A549 (cell line): ENCODE results near the gene RERE. TPM values are rescaled to one million over a fixed set of nuclear protein-coding genes. Genes with fewer than 3 reads are reported as not detected.

ENCODE experiments used
- ATAC-seq, 2 experiments: fragments of 200-7000 bp in 1 of 2; fragments of >200 bp in 1 of 2; cut with Nextera tagmentation in 1 of 2; cut with Tn5 transposase in 1 of 2; 3 replicates each; pipeline versions ENCODE4 v1.8.0 to v1.9.1; 2018 to 2020; ENCODE audit warnings: mild to moderate bottlenecking in 1 of 2, moderate library complexity in 1 of 2
- CTCF ChIA-PET: fragments of 300-600 bp; sonication (Branson Sonifier 250); formaldehyde crosslinking; extraction: SDS; loops from one replicate; lab custom pipeline; 2021; ENCODE audit warnings: antibody characterized with exemption, inconsistent platforms; lab: Yijun Ruan, JAX
- POLR2A ChIA-PET: fragments of 350-600 bp; formaldehyde crosslinking; extraction: SDS; loops from one replicate; lab custom pipeline; 2021; ENCODE audit warnings: antibody characterized with exemption, inconsistent platforms; lab: Yijun Ruan, JAX
- DNase-seq, 2 experiments: peaks; one replicate each; pipeline versions ENCODE4 v3.0.0 to v3.0.0-alpha.2; 2011 to 2016; ENCODE audit warnings: low read depth in 1 of 2, low spot score in 1 of 2
- FAIRE-seq: peaks from 2 replicates; lab custom pipeline; 2011; peaks lifted over from hg19 to GRCh38; lab: Jason Lieb, UNC
- H3K27ac ChIP-seq, 2 experiments: fragments of >200 bp; sonication (Bioruptor Twin); formaldehyde crosslinking; 3 replicates each; pipeline ENCODE4 v1.5.1; 2016 to 2017
- H3K4me1 ChIP-seq: fragments of >200 bp; sonication (Bioruptor Twin); formaldehyde crosslinking; 3 replicates; pipeline ENCODE4 v1.6.1; 2016
- H3K4me2 ChIP-seq: fragments of >200 bp; sonication (Bioruptor Twin); formaldehyde crosslinking; 3 replicates; pipeline ENCODE4 v1.6.1; 2016
- H3K4me3 ChIP-seq: fragments of >200 bp; sonication (Bioruptor Twin); formaldehyde crosslinking; 3 replicates; pipeline ENCODE4 v1.5.1; 2016
- H3K9me3 ChIP-seq: fragments of >200 bp; sonication (Bioruptor Twin); formaldehyde crosslinking; 3 replicates; pipeline ENCODE4 v1.6.1; 2016
- CBX2 ChIP-seq: fragments of 200-600 bp; sonication (generic); IDR thresholded peaks from 2 replicates; pipeline ENCODE4 v1.6.1; 2016; ENCODE audit warnings: low read depth, mild to moderate bottlenecking, borderline replicate concordance
- CBX8 ChIP-seq: fragments of 200-600 bp; sonication (generic); IDR thresholded peaks from 2 replicates; pipeline ENCODE4 v1.6.1; 2016
- CHD4 ChIP-seq: fragments of 200-600 bp; sonication (generic); IDR thresholded peaks from 2 replicates; pipeline ENCODE4 v1.6.1; 2016; ENCODE audit warnings: antibody characterized with exemption, mild to moderate bottlenecking, borderline replicate concordance
- FOXS1 ChIP-seq: fragments of 250-450 bp; sonication (Bioruptor Pico); IDR thresholded peaks from 2 replicates; pipeline ENCODE4 v1.5.0; 2020; ENCODE audit warnings: mild to moderate bottlenecking, moderate library complexity
- HDAC2 ChIP-seq: fragments of 200-600 bp; sonication (generic); IDR thresholded peaks from 2 replicates; pipeline ENCODE4 v1.6.1; 2016
- HOXB13 ChIP-seq: fragments of 250-450 bp; sonication (Bioruptor Pico); IDR thresholded peaks from 2 replicates; pipeline ENCODE4 v1.5.0; 2020; ENCODE audit warnings: low read depth, mild to moderate bottlenecking, moderate library complexity
- JUN ChIP-seq, 2 experiments: fragments of >200 bp; sonication (Bioruptor Twin); formaldehyde crosslinking; IDR thresholded peaks; 2 replicates in 1 of 2; 3 replicates in 1 of 2; pipeline ENCODE4 v1.6.1; 2016 to 2017
- MAFK ChIP-seq: fragments of 450-650 bp; IDR thresholded peaks from 2 replicates; pipeline ENCODE4 v1.6.1; 2014; ENCODE audit not compliant: partially characterized antibody
- NFE2L2 ChIP-seq: fragments of 150-350 bp; conservative IDR thresholded peaks from 2 replicates; pipeline ENCODE4 v1.6.1; 2014; ENCODE audit warnings: low read length
- NPAS2 ChIP-seq: fragments of 250-450 bp; sonication (Bioruptor Pico); IDR thresholded peaks from 2 replicates; pipeline ENCODE4 v1.8.0; 2022; ENCODE audit warnings: mild to moderate bottlenecking, moderate library complexity, borderline replicate concordance
- PBX3 ChIP-seq: IDR thresholded peaks from 2 replicates; pipeline ENCODE4 v1.6.1; 2012
- PHF8 ChIP-seq: fragments of 200-600 bp; sonication (generic); IDR thresholded peaks from 2 replicates; pipeline ENCODE4 v1.6.1; 2016; ENCODE audit warnings: low read depth, mild to moderate bottlenecking, antibody characterized with exemption, moderate library complexity, borderline replicate concordance
- POLR2A ChIP-seq: IDR thresholded peaks from 2 replicates; pipeline ENCODE4 v1.6.1; 2012; ENCODE audit warnings: mild to moderate bottlenecking, low read length
- RAD21 ChIP-seq, 2 experiments: fragments of >200 bp in 1 of 2; sonication (Bioruptor Twin) in 1 of 2; formaldehyde crosslinking in 1 of 2; IDR thresholded peaks in 1 of 2; conservative IDR thresholded peaks in 1 of 2; 2 replicates in 1 of 2; 3 replicates in 1 of 2; pipeline ENCODE4 v1.6.1; 2012 to 2018; ENCODE audit warnings: inconsistent platforms in 1 of 2
- TFCP2L1 ChIP-seq: fragments of 250-450 bp; sonication (Bioruptor Pico); IDR thresholded peaks from 2 replicates; pipeline ENCODE4 v1.5.0; 2021; ENCODE audit warnings: mild to moderate bottlenecking
- ZC3H11A ChIP-seq: fragments of 450-650 bp; IDR thresholded peaks from 2 replicates; pipeline ENCODE4 v1.6.1; 2014; ENCODE audit warnings: antibody characterized with exemption, mild to moderate bottlenecking
- ZFP36 ChIP-seq: fragments of 450-650 bp; IDR thresholded peaks from 2 replicates; pipeline ENCODE4 v1.6.1; 2014; ENCODE audit warnings: borderline replicate concordance; ENCODE audit not compliant: partially characterized antibody
- WGBS: methylation state at CpG from one replicate; pipeline ENCODE4 v1.1.6; 2017; ENCODE audit errors: missing lambda C conversion rate; 5-methylcytosine and 5-hydroxymethylcytosine counted together
- polyA plus RNA-seq, 4 experiments: library from polyadenylated mRNA; depleted of rRNA in 3 of 4; stranded (reverse); fragments of >200 nt; fragmentation: RNase III in 1 of 4; extraction: RNeasy Plus Mini Kit Qiagen cat#74134 plus additional on column Dnase treatment in 1 of 4; gene quantifications; 2 replicates in 3 of 4; 3 replicates in 1 of 4; pipeline ENCODE4 v1.2.3, GENCODE V29; 2011 to 2017
- TF ChIP-seq, protein P1 (sequence below): fragments of 150-350 bp; IDR thresholded peaks from 2 replicates; pipeline ENCODE4 v1.6.1; 2014; ENCODE audit warnings: low read depth, mild to moderate bottlenecking, low read length
- TF ChIP-seq, protein P2 (sequence below): fragments of >200 bp; sonication (Bioruptor Twin); formaldehyde crosslinking; IDR thresholded peaks from 3 replicates; pipeline ENCODE4 v1.5.1; 2016
- TF ChIP-seq, protein P3 (sequence below): IDR thresholded peaks from 2 replicates; pipeline ENCODE4 v1.6.1; 2012

RERE gene
- polyA plus RNA-seq, 2 of the 4 experiments (the other 2 are of a cell fraction): 12.6 to 28.6 TPM

DNA sequence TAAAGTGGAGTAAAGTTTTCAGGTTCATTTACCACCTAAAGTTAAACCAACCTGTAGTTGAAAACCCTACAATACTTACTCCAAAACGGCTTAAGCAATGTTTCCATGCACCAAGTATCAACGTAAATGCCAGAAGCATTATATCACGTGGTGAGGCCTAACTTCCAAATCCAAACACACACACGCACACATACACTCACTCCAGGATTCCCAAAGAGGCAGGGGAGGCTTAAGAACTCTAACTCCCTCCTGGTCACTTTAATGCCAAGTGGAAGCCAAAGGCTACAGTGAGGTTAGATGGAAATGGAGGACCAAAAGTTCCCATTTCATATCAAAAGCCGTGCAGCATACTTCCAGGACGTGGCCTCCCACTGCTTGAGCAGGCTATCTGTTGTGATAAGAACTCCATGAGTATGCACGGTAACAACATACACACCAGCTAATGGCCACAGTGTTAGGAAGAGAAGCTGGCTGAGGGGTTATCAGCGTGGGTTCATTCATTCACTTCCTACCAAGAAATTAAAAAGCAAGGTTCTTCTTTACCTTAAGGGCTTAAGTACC, 275.4 kb downstream of the RERE start (continued):
- TF ChIP-seq, protein P1, sequence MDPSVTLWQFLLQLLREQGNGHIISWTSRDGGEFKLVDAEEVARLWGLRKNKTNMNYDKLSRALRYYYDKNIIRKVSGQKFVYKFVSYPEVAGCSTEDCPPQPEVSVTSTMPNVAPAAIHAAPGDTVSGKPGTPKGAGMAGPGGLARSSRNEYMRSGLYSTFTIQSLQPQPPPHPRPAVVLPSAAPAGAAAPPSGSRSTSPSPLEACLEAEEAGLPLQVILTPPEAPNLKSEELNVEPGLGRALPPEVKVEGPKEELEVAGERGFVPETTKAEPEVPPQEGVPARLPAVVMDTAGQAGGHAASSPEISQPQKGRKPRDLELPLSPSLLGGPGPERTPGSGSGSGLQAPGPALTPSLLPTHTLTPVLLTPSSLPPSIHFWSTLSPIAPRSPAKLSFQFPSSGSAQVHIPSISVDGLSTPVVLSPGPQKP: no peak
- TF ChIP-seq NPAS2 (no peak), NFE2L2 (no peak)

DNA sequence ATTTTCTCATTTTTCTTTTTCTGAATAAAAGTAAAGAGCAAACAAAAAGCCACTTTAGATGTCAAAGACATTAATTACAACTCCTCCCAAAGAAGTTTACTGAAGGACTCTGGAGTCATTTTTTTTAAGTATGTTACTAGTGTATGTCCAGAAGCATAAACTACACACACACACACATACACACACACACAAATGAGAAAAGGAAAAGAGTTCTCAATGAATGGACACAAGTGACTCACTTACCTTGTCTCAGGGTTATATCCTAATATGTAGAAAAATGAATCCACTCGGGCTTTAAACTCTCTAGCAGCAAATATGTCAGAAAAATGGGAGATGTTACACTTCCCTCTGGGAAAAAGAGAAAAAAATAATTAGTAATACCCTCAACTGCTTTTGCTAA, 276.5 kb downstream of the RERE start:
- ATAC-seq (no peak), DNase-seq (no peak), FAIRE-seq (no peak)
- Histone ChIP-seq H3K4me1 (peaks cover 9% of the 10 kb centered on the region; the same call in 2 of the 3 replicates), H3K4me2 (no peak overlapping the region), H3K27ac (no peak overlapping the region), H3K9me3 (0 out of 3 replicates have a peak, but pooled peaks cover 5% of the 10 kb centered on the region), H3K4me3 (no peak overlapping the region)
- WGBS: 89% methylated on average over 1 of the region's 1 CpG
- POLR2A ChIA-PET: no interaction called here
- CTCF ChIA-PET: interaction anchor here (1.0 kb wide), 1 partner anchor 10 kb away, joined by 3 read pairs; no protein-coding TSS in a partner anchor
- no peak for TF ChIP-seq HDAC2
- no peak for TF ChIP-seq RAD21 (conservative IDR thresholded peaks at IDR 0.05 in 1 of 2, IDR thresholded peaks at IDR 0.05 in 1 of 2)
- no peak for TF ChIP-seq CBX8
- TF ChIP-seq PBX3: no peak

DNA sequence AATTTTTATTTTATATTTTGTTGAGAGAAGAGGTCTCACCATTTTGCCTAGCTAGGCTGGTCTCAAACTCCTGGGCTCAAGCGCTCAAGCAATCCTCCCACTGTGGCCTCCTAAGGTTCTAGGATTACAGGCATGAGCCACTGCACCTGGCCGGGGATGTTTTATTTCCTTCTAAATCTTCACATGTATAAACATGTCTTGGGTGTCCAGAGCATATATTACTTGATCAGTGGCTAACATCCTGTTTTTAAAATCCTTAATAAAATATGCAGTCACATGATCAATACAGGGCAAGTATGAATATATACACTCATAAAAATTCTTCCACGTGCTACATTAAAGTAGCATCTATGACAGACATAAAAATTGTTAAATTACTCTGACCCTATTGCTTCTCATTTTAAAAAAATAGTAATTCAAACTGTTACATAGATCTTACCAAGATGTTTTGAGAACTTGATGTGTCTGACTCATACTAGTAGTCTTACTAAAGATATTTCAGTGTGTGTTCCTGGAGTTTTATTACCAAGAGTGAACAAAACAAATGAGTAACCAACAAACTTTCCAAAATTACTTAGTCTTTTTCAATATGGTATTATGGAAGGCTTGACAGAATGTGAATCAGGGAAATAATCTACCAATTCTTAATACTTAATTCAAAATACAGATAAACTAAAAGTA, 277.0 kb downstream of the RERE start:
- 52% methylated on average over 3 of the region's 3 CpGs for WGBS
- 0 out of 3 replicates have a peak, but pooled peaks cover 5% of the 10 kb centered on the region for H3K9me3 ChIP-seq
- DNase-seq (no peak), ATAC-seq (no peak), FAIRE-seq (no peak)
- H3K27ac ChIP-seq: no peak overlapping the region
- H3K4me2 ChIP-seq: no peak overlapping the region
- ChIA-PET POLR2A (no interaction called here), CTCF (interaction anchor here (1.4 kb wide), 1 partner anchor 186 kb away, joined by 4 read pairs; no protein-coding TSS in a partner anchor)
- no peak overlapping the region for H3K4me3 ChIP-seq
- H3K4me1 ChIP-seq: peaks cover 9% of the 10 kb centered on the region; the same call in 2 of the 3 replicates
- TF ChIP-seq, protein P2, sequence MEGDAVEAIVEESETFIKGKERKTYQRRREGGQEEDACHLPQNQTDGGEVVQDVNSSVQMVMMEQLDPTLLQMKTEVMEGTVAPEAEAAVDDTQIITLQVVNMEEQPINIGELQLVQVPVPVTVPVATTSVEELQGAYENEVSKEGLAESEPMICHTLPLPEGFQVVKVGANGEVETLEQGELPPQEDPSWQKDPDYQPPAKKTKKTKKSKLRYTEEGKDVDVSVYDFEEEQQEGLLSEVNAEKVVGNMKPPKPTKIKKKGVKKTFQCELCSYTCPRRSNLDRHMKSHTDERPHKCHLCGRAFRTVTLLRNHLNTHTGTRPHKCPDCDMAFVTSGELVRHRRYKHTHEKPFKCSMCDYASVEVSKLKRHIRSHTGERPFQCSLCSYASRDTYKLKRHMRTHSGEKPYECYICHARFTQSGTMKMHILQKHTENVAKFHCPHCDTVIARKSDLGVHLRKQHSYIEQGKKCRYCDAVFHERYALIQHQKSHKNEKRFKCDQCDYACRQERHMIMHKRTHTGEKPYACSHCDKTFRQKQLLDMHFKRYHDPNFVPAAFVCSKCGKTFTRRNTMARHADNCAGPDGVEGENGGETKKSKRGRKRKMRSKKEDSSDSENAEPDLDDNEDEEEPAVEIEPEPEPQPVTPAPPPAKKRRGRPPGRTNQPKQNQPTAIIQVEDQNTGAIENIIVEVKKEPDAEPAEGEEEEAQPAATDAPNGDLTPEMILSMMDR: no peak

- no peak for DNase-seq
Measured at GRCh38 chr1:8539683-8540082, 277.8 kb downstream of the RERE start.

DNA sequence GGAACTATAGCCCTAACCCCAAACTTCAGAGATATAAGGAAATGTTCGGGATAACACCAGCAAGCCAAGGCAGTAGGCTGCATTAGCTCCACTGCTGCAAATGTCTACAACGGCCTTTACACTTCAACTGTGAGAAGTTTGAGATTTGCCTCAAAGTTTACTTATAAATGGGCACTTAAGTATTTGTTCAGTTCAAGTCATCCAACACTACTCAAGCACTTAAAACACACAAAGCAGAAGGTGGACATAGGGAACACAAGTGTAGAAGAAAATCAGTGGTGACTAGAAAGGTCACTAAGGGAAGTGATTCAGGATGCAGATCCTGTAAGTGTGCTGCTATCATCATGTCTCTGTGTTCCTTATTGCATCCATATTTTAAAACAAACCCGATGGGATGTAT, 278.9 kb downstream of the RERE start:
- Histone ChIP-seq H3K4me3 (no peak overlapping the region), H3K27ac (no peak overlapping the region), H3K4me1 (peaks cover 9% of the 10 kb centered on the region; the same call in 2 of the 3 replicates), H3K4me2 (no peak overlapping the region), H3K9me3 (no peaks in the 10 kb centered on the region)
- ATAC-seq (no peak), FAIRE-seq (no peak), DNase-seq (no peak)
- 73% methylated on average over 3 of the region's 3 CpGs for WGBS
- ChIA-PET POLR2A (no interaction called here), CTCF (interaction anchor here (0.8 kb wide), 1 partner anchor 13 kb away, joined by 3 read pairs; no protein-coding TSS in a partner anchor)
- no peak for TF ChIP-seq ZFP36
- TF ChIP-seq FOXS1 (CRISPR knock-in tag): no peak
- no peak for TF ChIP-seq PHF8
- TF ChIP-seq TFCP2L1: no peak
- no peak for TF ChIP-seq CHD4
- TF ChIP-seq CBX2: no peak
- TF ChIP-seq, protein P3, sequence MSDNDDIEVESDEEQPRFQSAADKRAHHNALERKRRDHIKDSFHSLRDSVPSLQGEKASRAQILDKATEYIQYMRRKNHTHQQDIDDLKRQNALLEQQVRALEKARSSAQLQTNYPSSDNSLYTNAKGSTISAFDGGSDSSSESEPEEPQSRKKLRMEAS: no peak
- no peak for TF ChIP-seq ZC3H11A
- no peak for TF ChIP-seq JUN (IDR thresholded peaks at IDR 0.05)
- no peak for TF ChIP-seq HOXB13
- TF ChIP-seq, protein P2: no peak
- TF ChIP-seq POLR2A: no peak
- no peak for TF ChIP-seq MAFK

More at GRCh38 chr1:8539683-8540082, 277.8 kb downstream of the RERE start:
- TF ChIP-seq NFE2L2: no peak
- no peak overlapping the region for H3K4me3 ChIP-seq
- ATAC-seq (no peak), FAIRE-seq (no peak)
- WGBS: 91% methylated on average over 4 of the region's 4 CpGs
- no peak overlapping the region for H3K4me2 ChIP-seq
- H3K27ac ChIP-seq: no peak overlapping the region
- ChIA-PET CTCF (interaction anchor here (1.4 kb wide), 1 partner anchor 187 kb away, joined by 4 read pairs; no protein-coding TSS in a partner anchor), POLR2A (no interaction called here)
- peaks cover 9% of the 10 kb centered on the region; the same call in 2 of the 3 replicates for H3K4me1 ChIP-seq
- H3K9me3 ChIP-seq: 0 out of 3 replicates have a peak, but pooled peaks cover 5% of the 10 kb centered on the region
